ENCODE measurements around the gene GTF3C5. TPM values are rescaled to one million over a fixed set of nuclear protein-coding genes. Genes with fewer than 3 reads are reported as not detected.
"Not testable (repeated sequence)": the region's sequence is repeated elsewhere in the genome, so short reads cannot be mapped to it uniquely, and the experiment has no call there.

The GTF3C5 gene
- total RNA-seq, 1 donor from 2014 or later = 36.3 TPM

GRCh38 chr9:133067813-133068212, 37.0 kb downstream of the GTF3C5 start:
- no peak for DNase-seq (ENCODE audit: low read depth in 2 of 2)

GRCh38 chr9:133068431-133068830, 37.6 kb downstream of the GTF3C5 start:
- not testable (repeated sequence) for DNase-seq (ENCODE audit: low read depth in 2 of 2)

GRCh38 chr9:133070500-133070961, 39.7 kb downstream of the GTF3C5 start:
- not testable (repeated sequence) for DNase-seq (ENCODE audit: low read depth in 2 of 2)

GRCh38 chr9:133070985-133071384, 40.2 kb downstream of the GTF3C5 start:
- not testable (repeated sequence) for DNase-seq (ENCODE audit: low read depth in 2 of 2)

GRCh38 chr9:133071484-133072150, 40.8 kb downstream of the GTF3C5 start:
- no peak for DNase-seq (ENCODE audit: low read depth in 2 of 2)

- DNase-seq (ENCODE audit: low read depth in 2 of 2) = not testable (repeated sequence)
Measured at GRCh38 chr9:133072210-133072609, 41.4 kb downstream of the GTF3C5 start.

- no peak for DNase-seq (ENCODE audit: low read depth in 2 of 2)
Measured at GRCh38 chr9:133073086-133074014, 42.6 kb downstream of the GTF3C5 start.

GRCh38 chr9:133074111-133074651, 43.4 kb downstream of the GTF3C5 start:
- DNase-seq (ENCODE audit: low read depth in 2 of 2) = no peak

- DNase-seq (ENCODE audit: low read depth in 2 of 2) = no peak
Measured at GRCh38 chr9:133075925-133076630, 45.3 kb downstream of the GTF3C5 start.

GRCh38 chr9:133076691-133077090, 45.9 kb downstream of the GTF3C5 start:
- DNase-seq (ENCODE audit: low read depth in 2 of 2) = no peak

- DNase-seq (ENCODE audit: low read depth in 2 of 2) = no peak
Measured at GRCh38 chr9:133078486-133078885, 47.7 kb downstream of the GTF3C5 start.

- DNase-seq (ENCODE audit: low read depth in 2 of 2) = no peak
Measured at GRCh38 chr9:133080161-133080560, 49.4 kb downstream of the GTF3C5 start.

- DNase-seq (ENCODE audit: low read depth in 2 of 2) = not testable (repeated sequence)
Measured at GRCh38 chr9:133080786-133081779, 50.3 kb downstream of the GTF3C5 start.

- not testable (repeated sequence) for DNase-seq (ENCODE audit: low read depth in 2 of 2)
Measured at GRCh38 chr9:133081957-133082644, 51.3 kb downstream of the GTF3C5 start.

GRCh38 chr9:133083688-133084087, 52.9 kb downstream of the GTF3C5 start:
- not testable (repeated sequence) for DNase-seq (ENCODE audit: low read depth in 2 of 2)

- DNase-seq (ENCODE audit: low read depth in 2 of 2) = not testable (repeated sequence)
Measured at GRCh38 chr9:133086212-133086860, 55.5 kb downstream of the GTF3C5 start.

GRCh38 chr9:133086894-133087293, 56.1 kb downstream of the GTF3C5 start:
- DNase-seq (ENCODE audit: low read depth in 2 of 2) = no peak

- DNase-seq (ENCODE audit: low read depth in 2 of 2) = no peak
Measured at GRCh38 chr9:133087429-133088145, 56.8 kb downstream of the GTF3C5 start.
